NCI-H524 treated with DMSO at 0.1 percent for 48 hours (cell line): Measurements from ENCODE around the gene ESPN.

Experiments used
- DNase-seq: peaks from one replicate; lab custom pipeline; 2025; lab: John Stamatoyannopoulos, UW

ESPN gene

DNA sequence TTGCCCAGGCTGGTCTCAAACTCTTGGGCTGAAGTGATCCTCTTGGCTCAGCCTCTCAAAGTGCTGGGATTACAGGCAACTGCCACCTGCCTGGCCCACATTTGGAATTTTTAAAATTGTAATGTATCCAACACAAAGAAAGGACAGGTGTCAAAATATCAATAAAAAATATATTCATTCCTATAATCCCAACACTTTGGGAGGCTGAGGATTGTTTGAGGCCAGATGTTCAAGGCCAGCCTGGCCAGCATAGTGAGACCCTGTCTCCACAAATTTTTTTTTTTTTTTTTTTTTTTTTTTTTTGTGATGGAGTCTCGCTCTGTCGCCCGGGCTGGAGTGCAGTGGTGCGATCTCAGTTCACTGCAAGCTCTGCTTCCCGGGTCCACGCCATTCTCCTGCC lies 14.8 kb upstream of the ESPN start:
- no peak for DNase-seq

DNA sequence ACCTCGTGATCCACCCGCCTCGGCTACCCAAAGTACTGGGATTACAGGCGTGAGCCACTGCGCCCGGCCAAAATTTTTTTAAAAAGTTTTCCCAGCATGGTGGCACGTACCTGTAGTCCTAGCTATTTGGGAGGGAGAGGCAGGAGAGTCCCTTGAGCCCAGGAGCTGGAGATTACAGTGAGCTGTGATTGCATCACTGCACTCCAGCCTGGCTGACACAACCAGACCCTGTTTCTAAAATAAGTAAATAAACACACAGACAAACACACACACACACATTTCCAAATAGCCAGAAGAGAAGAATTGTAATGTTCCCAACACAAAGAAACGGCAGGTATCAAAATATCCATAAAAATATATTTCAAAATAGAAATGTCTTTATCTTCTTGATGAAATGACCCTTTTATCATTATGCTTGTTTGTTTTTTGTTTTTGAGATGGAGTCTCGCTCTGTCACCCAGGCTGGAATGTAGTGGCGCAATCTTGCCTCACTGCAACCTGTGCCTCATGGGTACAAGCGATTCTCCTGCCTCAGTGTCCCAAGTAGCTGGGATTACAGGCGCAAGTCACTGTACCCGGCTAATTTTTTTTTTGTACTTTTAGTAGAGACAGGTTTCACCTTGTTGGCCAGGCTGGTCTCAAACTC lies 14.2 kb upstream of the ESPN start:
- no peak for DNase-seq

DNA sequence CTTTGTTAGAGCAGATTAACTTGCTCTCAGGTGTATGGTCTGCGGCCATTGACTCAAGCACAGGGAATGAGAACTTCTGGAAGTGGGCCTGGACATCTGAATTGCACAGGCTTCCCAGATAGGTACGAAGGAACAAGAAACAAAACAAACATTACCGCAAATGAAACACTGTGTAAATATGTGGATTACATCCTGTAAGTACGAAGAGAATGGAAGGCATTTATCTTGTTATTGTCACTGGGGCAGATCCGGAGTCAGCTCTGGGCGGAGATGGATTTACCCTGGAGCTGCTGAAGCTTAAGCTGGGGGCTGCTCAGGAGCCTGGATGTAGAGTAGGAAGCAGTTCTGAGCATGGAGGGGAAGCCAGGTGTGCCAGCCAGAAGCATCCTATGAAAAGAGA lies 11.7 kb upstream of the ESPN start:
- no peak for DNase-seq

DNA sequence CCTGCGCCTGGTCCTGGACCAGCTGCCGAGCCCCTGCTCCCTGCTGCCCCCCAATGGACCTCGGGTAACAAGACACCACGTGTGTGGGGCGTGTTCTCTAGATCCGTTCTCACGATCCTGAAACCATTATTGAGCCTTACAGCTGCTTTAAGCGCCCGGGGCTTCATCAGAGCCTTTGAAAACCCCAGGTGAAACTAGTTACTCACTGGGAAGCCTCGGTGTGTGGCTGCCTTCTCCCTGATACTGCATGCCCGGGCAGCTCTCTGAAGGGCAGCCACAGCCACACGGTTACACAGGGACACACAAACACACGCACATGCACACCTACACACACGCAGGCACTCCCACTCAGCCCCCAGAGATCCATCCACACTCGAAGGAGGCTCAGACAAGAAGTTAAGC lies 10.1 kb upstream of the ESPN start:
- DNase-seq = no peak

DNA sequence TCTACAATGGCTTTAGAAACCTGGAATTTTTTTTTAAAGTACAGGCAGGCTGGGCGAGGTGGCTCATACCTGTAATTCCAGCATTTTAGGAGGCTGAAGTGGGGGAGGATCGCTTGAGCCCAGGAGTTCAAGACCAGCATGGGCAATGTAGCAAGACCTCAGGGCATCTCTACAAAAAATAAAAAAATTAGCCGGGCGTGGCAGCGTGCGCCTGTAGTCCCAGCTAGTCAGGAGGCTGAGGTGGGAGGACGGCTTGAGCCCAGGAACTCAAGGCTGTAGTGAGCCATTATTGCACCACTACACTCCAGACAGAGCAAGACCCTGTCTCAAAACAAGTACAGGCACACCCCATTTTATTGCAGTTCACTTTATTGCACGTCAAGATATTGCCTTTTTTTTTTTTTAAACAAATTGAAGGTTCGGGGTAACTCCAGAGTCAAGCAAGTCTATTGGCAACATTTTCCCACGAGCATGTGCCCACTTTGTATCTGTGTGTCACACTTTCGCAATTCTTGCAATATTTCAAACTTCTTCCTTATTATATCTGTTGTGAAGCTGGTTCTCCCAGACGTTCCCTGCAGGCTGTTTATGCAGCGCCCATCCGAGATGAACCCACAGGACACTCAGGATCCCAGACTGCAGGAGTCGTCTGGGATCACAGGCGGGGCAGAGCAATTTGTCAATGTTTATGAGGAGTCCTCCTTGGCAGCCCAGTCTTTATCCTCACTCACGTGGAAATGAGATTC lies 9.5 kb upstream of the ESPN start:
- no peak for DNase-seq

DNA sequence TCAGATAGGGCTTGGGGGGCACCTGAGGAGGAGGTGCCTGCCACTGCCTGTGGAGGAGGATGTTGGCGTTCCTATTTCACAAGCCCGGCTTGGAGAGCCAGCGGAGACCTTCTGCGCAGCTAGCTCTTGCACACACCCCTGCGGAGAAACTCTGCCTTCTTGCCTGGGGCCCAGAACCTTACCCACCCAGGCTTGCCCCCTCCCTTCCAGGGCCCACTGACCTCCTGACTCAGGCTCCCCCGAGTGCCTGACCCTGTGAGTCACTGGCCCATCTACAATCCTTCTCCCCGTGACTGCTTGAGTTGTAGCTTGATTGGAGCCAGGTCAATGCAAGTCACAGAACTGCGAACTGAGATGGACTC lies 8.3 kb upstream of the ESPN start:
- no peak for DNase-seq

DNA sequence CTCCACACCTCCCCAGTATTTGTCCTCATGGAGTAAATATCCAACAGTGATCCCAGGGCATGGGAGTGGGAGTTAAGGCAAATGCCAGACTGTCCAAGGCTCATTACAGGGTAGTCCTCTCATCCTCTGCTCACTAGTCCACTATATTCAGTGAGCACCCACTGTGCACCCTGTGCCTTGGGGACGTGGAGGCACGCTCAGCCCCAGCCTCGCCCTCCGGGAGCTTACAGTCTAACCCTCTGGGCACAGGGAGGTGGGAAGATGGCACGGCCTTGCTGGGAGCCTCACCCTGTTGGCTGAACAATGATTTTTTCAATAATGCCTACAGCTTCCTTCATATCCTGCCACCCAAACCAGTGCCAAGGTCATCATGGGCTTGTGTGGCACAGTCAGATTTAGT lies 7.7 kb upstream of the ESPN start:
- DNase-seq = no peak

DNA sequence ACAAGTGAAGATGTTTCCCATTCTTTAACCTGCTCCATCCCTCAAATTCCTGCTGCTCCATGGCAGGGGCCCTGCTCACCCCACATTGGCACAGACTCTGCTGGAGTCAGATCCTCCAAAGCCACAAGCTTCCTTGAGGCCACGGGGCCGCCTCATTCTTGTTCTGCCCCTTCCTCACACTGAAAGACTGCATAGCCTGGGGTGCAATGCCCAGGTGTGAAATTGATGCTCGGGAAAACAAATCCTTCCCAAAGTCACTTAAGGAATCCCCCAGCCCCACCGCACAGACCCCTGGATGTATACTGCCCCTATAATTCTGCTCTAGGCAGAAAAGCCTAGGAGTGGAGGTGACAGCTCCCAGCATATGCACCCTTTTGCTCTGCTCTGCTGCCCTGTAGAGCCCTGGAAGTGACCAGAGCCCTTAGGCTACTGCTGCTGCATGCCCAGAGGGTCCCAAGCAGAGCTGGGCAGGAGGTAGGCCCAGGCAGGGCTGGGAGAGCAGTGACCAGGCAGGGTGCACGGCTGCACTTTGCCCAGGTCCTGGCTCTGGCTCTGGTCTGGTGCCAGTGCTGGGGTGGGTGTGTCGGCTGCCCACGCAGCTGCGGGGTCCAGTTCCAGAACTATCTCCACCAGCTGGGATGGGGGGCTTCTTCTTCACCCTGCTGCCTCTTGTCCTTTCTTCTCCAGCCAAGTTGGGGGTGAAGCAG lies 6.5 kb upstream of the ESPN start:
- no peak for DNase-seq

DNA sequence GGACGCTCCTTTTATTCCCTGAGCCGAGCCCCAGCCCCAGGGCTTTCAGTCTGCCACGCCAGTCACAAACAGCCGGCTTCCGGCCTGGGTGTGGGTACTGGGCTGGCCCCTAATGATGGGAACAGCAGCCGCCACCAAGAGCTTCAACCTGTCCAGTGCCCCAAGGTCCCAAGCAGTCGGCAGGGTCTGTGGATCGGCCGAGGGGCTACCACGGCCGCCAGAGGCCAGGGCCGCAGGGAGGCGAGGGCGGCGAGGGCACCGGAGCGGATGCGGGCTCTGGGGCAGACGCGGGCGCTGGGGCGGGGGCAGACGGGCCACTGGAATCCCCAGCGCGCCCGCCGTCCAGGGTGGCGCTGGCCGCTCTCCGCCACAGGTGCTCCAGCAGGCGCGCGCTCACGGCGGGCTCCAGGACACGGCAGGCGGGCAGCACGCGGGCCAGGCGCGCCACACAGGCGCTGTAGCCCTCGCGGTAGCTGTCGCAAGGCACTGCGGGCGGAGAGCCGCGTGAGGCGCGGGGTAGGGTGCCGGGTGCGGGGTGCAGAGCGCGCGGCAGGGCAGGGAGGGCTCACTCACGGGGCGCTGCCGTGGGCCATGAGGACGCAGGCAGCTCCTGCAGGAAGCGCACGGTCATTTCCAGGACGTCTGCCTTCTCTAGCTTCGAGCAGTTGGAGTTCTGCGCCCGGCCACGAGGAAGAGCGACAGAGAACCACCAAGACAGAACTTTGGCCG lies 5.7 kb upstream of the ESPN start:
- no peak for DNase-seq

DNA sequence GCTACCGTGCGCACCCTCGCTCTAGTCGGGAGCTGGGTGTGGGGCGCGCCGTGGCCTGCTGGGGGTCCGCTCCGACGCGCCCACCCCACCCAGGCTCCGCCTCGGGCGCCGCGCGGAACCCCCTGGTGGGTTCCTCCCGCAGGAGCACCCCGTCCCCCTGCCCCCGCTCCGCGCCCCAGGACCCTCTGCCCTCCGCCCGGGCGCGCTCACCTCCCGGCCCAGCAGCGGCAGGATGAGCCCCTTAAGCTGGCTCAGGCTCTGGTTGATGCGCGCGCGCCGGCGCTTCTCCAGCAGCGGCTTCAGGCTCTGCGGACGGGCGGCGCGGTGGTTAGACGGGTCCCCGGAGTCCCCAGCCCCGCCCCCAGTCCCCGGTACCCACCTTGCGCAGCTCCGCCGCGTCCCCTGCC lies 5.2 kb upstream of the ESPN start:
- DNase-seq = no peak

DNA sequence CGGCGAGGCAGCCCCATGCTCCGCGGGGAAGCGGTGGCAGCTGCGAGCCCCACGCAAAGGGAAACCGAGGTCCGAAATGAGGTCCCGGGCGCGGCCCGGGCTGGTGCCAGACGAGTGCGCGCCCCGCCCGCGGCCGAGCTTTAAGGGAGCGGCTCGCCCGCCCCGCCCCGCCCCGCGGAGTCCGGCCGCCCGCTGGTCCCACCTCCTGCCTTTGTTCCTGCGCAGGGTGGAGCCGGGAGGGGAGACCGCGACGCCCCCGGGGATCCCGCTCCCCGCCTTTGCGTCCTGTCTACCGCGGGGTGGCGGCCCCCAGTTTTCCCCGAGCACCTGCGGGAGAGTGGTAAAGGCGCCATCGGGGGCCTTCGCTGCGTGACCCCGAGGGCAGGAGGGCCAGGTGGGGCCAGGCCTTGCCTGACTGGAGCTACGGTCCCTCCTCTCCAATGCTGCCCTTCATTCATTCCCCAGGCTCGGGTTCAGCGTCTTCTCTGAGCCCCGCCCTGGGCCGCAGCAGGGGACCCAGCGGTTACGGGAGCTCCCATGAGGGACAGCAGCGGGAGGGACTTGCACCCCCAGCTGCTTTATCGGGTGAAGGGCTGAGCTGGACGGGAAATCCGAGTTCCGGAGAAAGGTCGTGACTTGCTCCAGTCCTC lies 4.6 kb upstream of the ESPN start, which contains the start of gene HES2:
Gene HES2, minus strand, starts transcription at position 116 of the 650 bp plus-strand sequence. Its CDS starts 99 bp downstream, at position 17.
- no peak for DNase-seq

DNA sequence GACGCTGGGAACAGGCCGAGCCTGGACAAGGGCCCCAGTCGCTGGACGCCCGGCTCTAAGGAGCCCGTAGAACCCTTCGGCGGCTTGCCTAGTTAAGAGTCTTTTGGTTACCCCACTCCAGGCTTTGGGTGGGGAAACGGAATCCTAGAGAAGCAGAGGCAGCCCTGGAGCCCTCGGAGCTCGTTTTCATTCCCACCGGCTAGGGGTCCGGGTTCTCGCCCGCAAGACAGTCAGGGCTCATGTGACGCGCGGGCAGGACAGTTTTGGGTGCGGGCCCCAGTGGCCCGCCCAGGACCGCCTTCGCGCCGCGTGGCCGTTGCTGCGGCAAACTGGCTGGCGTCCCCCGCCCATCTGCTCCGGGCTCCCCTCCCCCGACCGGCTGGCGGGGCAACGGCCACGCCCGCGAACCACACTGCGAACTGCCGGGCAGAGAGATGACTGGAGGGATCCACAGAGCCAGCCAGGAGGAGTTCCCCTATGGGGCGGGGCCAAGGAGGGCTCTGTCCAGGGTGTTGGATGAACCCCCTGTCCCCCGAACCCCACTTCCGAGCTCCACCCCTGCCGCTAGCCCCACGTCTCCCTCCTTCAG lies 4.0 kb upstream of the ESPN start:
- DNase-seq = no peak

DNA sequence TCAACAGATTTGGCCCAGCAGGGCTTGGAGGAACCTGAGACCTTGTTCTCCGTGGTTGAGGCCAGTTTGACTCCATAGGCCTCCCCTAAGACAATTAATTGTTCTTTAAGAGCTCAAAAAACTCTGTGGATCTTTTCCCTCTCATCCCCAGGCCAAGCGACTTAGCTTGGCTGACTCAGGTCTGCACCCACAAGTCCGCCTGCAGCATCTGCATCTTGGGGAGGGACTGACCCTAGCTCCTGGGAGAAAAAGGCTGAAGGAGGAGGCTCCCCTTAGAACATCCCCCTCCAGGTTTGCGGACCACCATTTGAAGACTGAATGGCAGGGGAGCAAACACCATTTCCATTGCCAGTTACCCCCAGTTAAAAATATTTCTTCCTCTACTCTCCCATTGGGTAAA lies 3.3 kb upstream of the ESPN start:
- no peak for DNase-seq

DNA sequence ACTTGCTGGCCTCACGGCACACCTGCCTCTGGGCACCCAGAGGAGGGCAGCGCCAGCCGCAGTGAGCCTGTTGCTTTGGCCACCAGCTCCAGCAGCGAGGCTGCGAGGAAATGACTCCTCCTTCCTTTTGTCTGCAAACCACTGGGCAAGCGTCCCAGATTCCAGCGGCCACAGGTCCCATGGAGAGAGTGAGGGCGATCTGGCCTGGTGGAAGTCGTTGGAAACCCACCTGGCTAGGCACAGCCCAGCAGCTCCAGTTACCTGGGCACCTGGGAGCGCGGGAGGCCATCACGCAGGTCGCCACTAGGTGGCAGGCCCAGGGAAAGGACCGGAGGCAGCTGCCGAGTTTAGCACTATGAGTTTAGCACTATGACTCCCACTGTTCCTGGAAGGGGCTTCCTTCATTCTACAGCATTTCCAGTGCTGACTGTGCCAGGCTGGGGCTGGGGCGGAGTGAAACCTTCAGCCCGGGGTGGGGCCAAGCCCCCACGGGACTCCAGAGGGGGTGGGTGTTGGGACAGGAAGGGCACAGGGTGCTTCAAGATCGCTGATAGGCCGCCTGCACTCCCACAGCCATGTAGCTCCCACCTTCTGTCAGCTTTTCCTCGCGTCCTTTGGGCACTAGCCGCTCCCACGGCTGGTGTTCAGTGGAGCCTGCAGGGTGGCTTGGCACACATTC lies 1.1 kb upstream of the ESPN start:
- no peak for DNase-seq

DNA sequence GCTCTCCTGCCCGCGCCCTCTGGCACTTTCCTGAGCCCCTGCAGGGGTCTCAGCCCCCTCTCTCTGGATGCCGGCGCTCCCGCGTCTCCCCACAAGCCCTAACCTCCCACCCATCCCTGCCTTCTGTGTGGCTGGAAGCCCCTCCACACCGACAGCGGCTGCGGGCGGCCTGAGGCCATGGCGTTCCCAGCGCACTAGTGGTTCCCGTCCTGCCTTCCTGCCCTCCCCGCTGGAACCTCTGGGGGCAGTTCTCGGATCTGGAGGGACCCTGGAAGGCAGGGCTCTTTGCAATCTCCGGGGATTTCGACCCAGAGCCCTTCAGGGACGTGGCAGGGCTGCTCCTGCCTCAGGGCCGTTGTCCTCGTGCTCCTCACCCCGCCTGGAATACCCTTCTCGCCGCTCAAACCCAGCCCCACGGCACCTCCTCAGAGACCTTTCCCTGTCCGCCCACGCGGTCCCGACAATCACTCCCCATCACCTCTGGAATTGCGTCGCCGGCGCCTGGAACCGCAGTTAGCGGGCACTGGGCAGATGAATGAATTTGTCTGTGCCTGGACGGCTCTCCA lies 493 bp upstream of the ESPN start:
- no peak for DNase-seq

DNA sequence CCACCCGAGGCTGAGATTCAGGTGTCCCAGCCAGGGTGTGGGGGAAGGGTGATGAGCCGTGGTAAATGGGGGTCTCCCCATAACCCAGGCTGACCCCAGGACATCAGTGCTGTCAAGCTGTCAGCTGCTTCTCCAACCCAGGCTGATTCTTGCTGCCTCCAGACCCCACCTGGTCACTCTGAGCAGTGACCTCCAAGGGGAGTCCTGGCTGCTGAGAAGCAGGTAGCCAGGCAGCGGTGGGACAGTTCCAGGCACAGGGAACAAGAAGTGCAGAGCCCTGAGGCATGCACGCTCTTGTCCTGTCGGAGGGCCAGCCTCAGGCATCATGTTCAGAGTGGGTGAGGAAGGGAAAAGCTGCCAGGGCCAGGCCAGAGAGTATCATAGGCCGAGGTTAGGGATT lies 1.1 kb downstream of the ESPN start:
- DNase-seq = no peak

DNA sequence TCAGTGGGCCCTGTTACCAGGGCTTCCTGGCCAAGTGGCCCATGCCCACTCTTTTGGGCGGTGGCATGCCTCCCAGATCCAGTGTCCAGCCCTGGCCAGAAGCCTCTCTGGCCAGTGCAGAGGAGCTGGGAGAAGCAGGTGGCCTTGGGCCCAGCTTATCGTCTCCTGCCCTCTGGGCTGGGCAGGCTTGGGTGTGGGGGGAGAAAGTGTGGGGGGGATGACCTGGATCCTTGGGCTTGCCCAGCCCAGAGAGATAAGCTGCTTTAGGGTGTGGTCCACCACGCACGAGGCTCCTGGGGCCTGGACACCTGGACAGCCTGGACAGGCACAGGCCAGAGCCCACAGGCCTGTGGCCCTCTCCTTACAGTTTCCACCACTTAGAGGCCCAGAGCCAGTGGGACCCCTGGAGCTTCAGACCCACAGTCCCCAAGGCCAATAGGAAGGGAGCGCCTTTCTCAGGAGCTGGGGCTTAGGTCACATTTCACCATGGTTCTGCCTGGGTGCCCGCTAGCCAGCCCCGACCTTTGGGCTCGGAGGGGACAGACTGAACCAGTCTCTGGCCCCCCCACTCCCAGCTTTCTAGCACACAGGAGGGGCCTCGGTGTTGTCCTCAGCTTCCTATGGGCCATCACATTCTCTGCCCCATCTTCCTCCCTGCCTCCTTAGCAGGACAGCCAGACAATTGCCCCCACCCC lies 1.8 kb downstream of the ESPN start:
- no peak for DNase-seq

DNA sequence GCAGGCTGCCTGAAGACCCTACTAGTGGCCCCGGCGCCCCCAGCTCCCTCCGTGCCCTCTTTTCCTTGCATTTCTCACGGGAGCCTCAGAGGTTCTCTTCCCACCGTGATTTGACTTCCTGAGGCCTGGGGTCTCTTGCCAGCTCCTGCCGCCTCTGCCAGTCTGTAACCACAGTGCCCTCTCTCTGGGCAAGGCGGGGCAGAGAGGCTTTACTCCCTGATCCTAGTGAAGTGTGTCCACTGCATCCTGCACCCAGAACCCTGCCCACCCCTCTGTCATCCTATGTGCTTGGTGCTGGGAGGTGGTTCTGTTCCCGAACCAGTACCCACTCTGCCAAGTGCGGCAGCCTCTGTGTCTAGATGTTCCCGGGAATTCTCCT lies 2.4 kb downstream of the ESPN start:
- no peak for DNase-seq

DNA sequence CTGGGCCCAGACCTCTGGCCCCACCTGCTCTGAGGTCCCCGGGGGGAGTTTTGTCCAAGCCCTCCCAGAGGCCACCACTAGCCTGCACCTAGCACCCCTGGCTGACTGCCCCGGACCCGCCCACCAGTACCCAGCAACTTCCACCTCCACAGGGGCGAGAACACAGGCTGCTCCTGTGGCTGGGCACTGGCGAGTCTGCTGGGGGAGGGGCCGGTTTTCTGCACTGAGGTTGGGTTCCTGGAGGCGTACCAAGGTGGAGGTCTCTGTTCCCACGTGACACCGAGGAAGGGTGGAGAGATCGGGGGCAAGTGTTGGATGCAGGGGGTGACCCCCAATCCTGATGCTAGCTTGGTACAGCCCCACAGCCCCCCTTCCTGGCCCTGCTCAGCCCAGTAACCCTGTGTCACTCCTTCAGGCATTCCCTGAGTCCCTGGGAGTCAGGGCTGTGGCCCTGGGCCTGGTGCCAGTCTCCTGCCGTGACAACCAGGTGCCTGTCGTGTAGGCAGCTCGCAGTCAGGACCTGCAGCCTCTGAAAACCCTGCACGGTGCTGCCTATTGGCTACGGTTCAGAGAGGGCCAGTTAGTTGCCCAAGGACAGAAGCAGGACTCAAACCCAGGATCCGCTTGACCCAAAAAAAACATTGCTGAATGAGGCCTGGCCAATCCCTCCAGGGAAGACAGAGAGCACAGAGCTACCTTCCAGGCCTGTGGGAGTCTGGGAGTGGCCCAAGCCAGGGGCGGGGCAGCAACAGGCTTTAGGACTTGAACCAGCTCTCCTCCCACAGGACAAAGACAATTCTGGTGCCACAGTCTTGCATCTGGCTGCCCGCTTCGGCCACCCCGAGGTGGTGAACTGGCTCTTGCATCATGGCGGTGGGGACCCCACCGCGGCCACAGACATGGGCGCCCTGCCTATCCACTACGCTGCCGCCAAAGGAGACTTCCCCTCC lies 3.1 kb downstream of the ESPN start:
- no peak for DNase-seq
